H9 (cell line): ENCODE results near the gene SYNE2. TPM values are rescaled to one million over a fixed set of nuclear protein-coding genes. Genes with fewer than 3 reads are reported as not detected.
A peak's percentile ranks its signal among the peaks of the same experiment; 100 is the strongest.

ENCODE experiments used
- DNase-seq: peaks from one replicate; pipeline ENCODE4 v3.0.0-alpha.2; 2017
- H2AFZ ChIP-seq: one replicate; pipeline ENCODE4 v1.6.1; 2013; ENCODE audit warnings: mild to moderate bottlenecking, low read length, control low read depth, moderate library complexity
- H2AK5ac ChIP-seq: 2 replicates; pipeline ENCODE4 v1.6.1; 2013; ENCODE audit warnings: low read length, control low read depth, mixed read lengths; ENCODE audit not compliant: insufficient read length
- H2BK120ac ChIP-seq: one replicate; pipeline ENCODE4 v1.6.1; 2013; ENCODE audit warnings: low read depth, mild to moderate bottlenecking, low read length, control low read depth, inconsistent platforms; ENCODE audit not compliant: poor library complexity, severe bottlenecking
- H2BK12ac ChIP-seq: 2 replicates; pipeline ENCODE4 v1.6.1; 2013; ENCODE audit warnings: low read length, control low read depth, mixed read lengths, low read depth; ENCODE audit not compliant: insufficient read length
- H2BK15ac ChIP-seq: 2 replicates; pipeline ENCODE4 v1.6.1; 2013; ENCODE audit warnings: low read depth, low read length, control low read depth
- H2BK20ac ChIP-seq: one replicate; pipeline ENCODE4 v1.6.1; 2013; ENCODE audit warnings: low read depth, mild to moderate bottlenecking, low read length, control low read depth, inconsistent platforms; ENCODE audit not compliant: poor library complexity, severe bottlenecking
- H2BK5ac ChIP-seq: 2 replicates; pipeline ENCODE4 v1.6.1; 2013; ENCODE audit warnings: low read length, control low read depth, mixed read lengths; ENCODE audit not compliant: insufficient read length
- H3K14ac ChIP-seq: 2 replicates; pipeline ENCODE4 v1.6.1; 2013; ENCODE audit warnings: low read length, control low read depth; ENCODE audit not compliant: insufficient read depth
- H3K18ac ChIP-seq: 2 replicates; pipeline ENCODE4 v1.6.1; 2013; ENCODE audit warnings: low read depth, mild to moderate bottlenecking, mixed read lengths, low read length, control low read depth; ENCODE audit not compliant: insufficient read length
- H3K23ac ChIP-seq: 2 replicates; pipeline ENCODE4 v1.6.1; 2013; ENCODE audit warnings: low read length, control low read depth, mixed read lengths, low read depth; ENCODE audit not compliant: insufficient read length
- H3K23me2 ChIP-seq: 2 replicates; pipeline ENCODE4 v1.6.1; 2013; ENCODE audit warnings: low read depth, mild to moderate bottlenecking, mixed read lengths, low read length, control low read depth; ENCODE audit not compliant: insufficient read length, poor library complexity, severe bottlenecking
- H3K27ac ChIP-seq: 2 replicates; pipeline ENCODE4 v1.5.1; 2013; ENCODE audit warnings: low read length, control low read depth, mixed read lengths, low read depth; ENCODE audit not compliant: insufficient read length
- H3K27me3 ChIP-seq: 2 replicates; pipeline ENCODE4 v1.6.1; 2013; ENCODE audit warnings: low read length, control low read depth, inconsistent platforms; ENCODE audit not compliant: insufficient read depth
- H3K4ac ChIP-seq: 2 replicates; pipeline ENCODE4 v1.6.1; 2013; ENCODE audit warnings: low read depth, mild to moderate bottlenecking, control low read depth, inconsistent platforms, low read length, moderate library complexity
- H3K4me1 ChIP-seq: 2 replicates; pipeline ENCODE4 v1.6.1; 2013; ENCODE audit warnings: low read length, control low read depth, inconsistent platforms; ENCODE audit not compliant: insufficient read depth
- H3K4me2 ChIP-seq: 2 replicates; pipeline ENCODE4 v1.6.1; 2013; ENCODE audit warnings: low read length, control low read depth, mixed read lengths; ENCODE audit not compliant: insufficient read length, insufficient read depth
- H3K56ac ChIP-seq: 2 replicates; pipeline ENCODE4 v1.6.1; 2013; ENCODE audit warnings: low read depth, mild to moderate bottlenecking, mixed read lengths, low read length, control low read depth; ENCODE audit not compliant: insufficient read length
- H3K79me1 ChIP-seq: 2 replicates; pipeline ENCODE4 v1.6.1; 2013; ENCODE audit warnings: low read depth, mild to moderate bottlenecking, moderate library complexity, low read length, control low read depth, inconsistent platforms; ENCODE audit not compliant: insufficient read depth, poor library complexity, severe bottlenecking
- H3K79me2 ChIP-seq: 2 replicates; pipeline ENCODE4 v1.6.1; 2013; ENCODE audit warnings: low read length, control low read depth, inconsistent platforms; ENCODE audit not compliant: insufficient read depth
- H3K9ac ChIP-seq: 2 replicates; pipeline ENCODE4 v1.6.1; 2013; ENCODE audit warnings: low read length, control low read depth, mixed read lengths; ENCODE audit not compliant: insufficient read length; ENCODE audit errors: extremely low read depth
- H3K9me3 ChIP-seq: one replicate; pipeline ENCODE4 v1.6.1; 2013; ENCODE audit warnings: low read depth, low read length, inconsistent platforms; ENCODE audit not compliant: control insufficient read depth
- H3T11ph ChIP-seq: one replicate; pipeline ENCODE4 v1.6.1; 2013; ENCODE audit warnings: mild to moderate bottlenecking, low read length, control low read depth, inconsistent platforms
- H4K20me1 ChIP-seq: one replicate; pipeline ENCODE4 v1.6.1; 2013; ENCODE audit not compliant: control insufficient read depth, insufficient read length, insufficient read depth
- H4K5ac ChIP-seq: 2 replicates; pipeline ENCODE4 v1.6.1; 2013; ENCODE audit warnings: low read depth, mild to moderate bottlenecking, mixed read lengths, low read length, control low read depth; ENCODE audit not compliant: insufficient read length
- H4K8ac ChIP-seq: replicated peaks from 2 replicates; pipeline ENCODE4 v1.6.1; 2013; ENCODE audit warnings: low read length, control low read depth, mixed read lengths, low read depth; ENCODE audit not compliant: insufficient read length
- H4K91ac ChIP-seq: 2 replicates; pipeline ENCODE4 v1.6.1; 2013; ENCODE audit warnings: low read depth, mild to moderate bottlenecking, moderate library complexity, mixed read lengths, low read length, control low read depth; ENCODE audit not compliant: insufficient read length
- H3K27ac Mint-ChIP-seq, 3 experiments: 2 replicates in 2 of 3; 3 replicates in 1 of 3; pipeline ENCODE4 v1.8.0; 2020 to 2021; ENCODE audit warnings: mixed read lengths in 3 of 3, mild to moderate bottlenecking in 1 of 3, moderate library complexity in 1 of 3
- H3K27me3 Mint-ChIP-seq: 2 replicates; pipeline ENCODE4 v1.8.0; 2021; ENCODE audit warnings: low read depth, mild to moderate bottlenecking, moderate library complexity, mixed read lengths
- H3K36me3 Mint-ChIP-seq, 3 experiments: 2 replicates in 2 of 3; 3 replicates in 1 of 3; pipeline ENCODE4 v1.8.0; 2020 to 2021; ENCODE audit warnings: low read depth in 3 of 3, mixed read lengths in 3 of 3; ENCODE audit not compliant: insufficient read depth in 1 of 3
- H3K4me1 Mint-ChIP-seq, 2 experiments: 2 replicates each; pipeline ENCODE4 v1.8.0; 2020; ENCODE audit warnings: mixed read lengths in 2 of 2
- H3K4me3 Mint-ChIP-seq, 2 experiments: 2 replicates in 1 of 2; 3 replicates in 1 of 2; pipeline ENCODE4 v1.8.0; 2020 to 2021; ENCODE audit warnings: mild to moderate bottlenecking in 2 of 2, mixed read lengths in 2 of 2, moderate library complexity in 1 of 2
- H3K9me3 Mint-ChIP-seq, 2 experiments: 2 replicates in 1 of 2; 3 replicates in 1 of 2; pipeline ENCODE4 v1.8.0; 2020; ENCODE audit warnings: mild to moderate bottlenecking in 2 of 2, mixed read lengths in 2 of 2, moderate library complexity in 1 of 2
- CTCF ChIP-seq: fragments of 200-600 bp; sonication (generic); conservative IDR thresholded peaks from 3 replicates; pipeline ENCODE4 v1.8.0; 2021; ENCODE audit warnings: antibody characterized with exemption, mild to moderate bottlenecking
- WGBS: extraction: QIAGEN DNeasy Blood & Tissue Kit; methylation state at CpG from one replicate; pipeline ENCODE4 v1.1.7; 2013; ENCODE audit warnings: missing lambda C conversion rate, low lambda C conversion rate, mixed read lengths; ENCODE audit not compliant: insufficient read length; ENCODE audit errors: extremely low coverage; 5-methylcytosine and 5-hydroxymethylcytosine counted together
- total RNA-seq: library from RNA; stranded (reverse); gene quantifications from 2 replicates; pipeline ENCODE4 v1.2.1, GENCODE V29; 2021

Gene SYNE2
- total RNA-seq, 1 experiment from 2014 or later: 43.3 TPM

- H3K56ac ChIP-seq: no peak overlapping the region
- no peak overlapping the region for H3K9ac ChIP-seq
- H2BK15ac ChIP-seq: no peak overlapping the region
- H3K4ac ChIP-seq: no peak overlapping the region
- no peak for TF ChIP-seq CTCF
- H3K27me3 ChIP-seq: no peaks in the 10 kb centered on the region
- WGBS: no CpG with 5 or more reads among the region's 4 CpGs
- H4K5ac ChIP-seq: no peak overlapping the region
- no peak overlapping the region for H3K23ac ChIP-seq
- peak overlapping the region; percentile 56 to 77 (median 58); a peak in 2 of 7 replicates for H3K27ac Mint-ChIP-seq
- H2BK5ac ChIP-seq: no peak overlapping the region
- no peak overlapping the region for H3K18ac ChIP-seq
- no peak overlapping the region for H3K27ac ChIP-seq
- no peaks in the 10 kb centered on the region for H3K79me2 ChIP-seq
- H4K20me1 ChIP-seq: no peaks in the 10 kb centered on the region
- H3K9me3 ChIP-seq: no peaks in the 10 kb centered on the region
- no peak for DNase-seq
- no peak overlapping the region for H4K8ac ChIP-seq
- H3K23me2 ChIP-seq: no peaks in the 10 kb centered on the region
- H3K4me1 Mint-ChIP-seq: peaks cover 41 to 48% of the 10 kb centered on the region in 2 experiments
- H3K4me3 Mint-ChIP-seq: no peak overlapping the region; a peak in 1 of 5 replicates
- no peak overlapping the region for H2AK5ac ChIP-seq
- H2BK12ac ChIP-seq: no peak overlapping the region
- H3T11ph ChIP-seq: no peak overlapping the region
- H4K91ac ChIP-seq: no peak overlapping the region
- no peaks in the 10 kb centered on the region for H3K27me3 Mint-ChIP-seq
- H3K36me3 Mint-ChIP-seq: peaks cover 7 to 15% (median 12%) of the 10 kb centered on the region in 3 experiments; a peak in 6 of 7 replicates
- H2AFZ ChIP-seq: no peak overlapping the region
- H2BK120ac ChIP-seq: no peak overlapping the region
- H3K14ac ChIP-seq: no peak overlapping the region
- peak overlapping the region; percentile 25 for H3K4me2 ChIP-seq
- no peaks in the 10 kb centered on the region for H3K79me1 ChIP-seq
- no peak overlapping the region for H2BK20ac ChIP-seq
- H3K4me1 ChIP-seq: no peaks in the 10 kb centered on the region; the same call in 1 of the 2 replicates
- H3K9me3 Mint-ChIP-seq: no peaks in the 10 kb centered on the region
Observed at GRCh38 chr14:63951021-63951420, 98.2 kb downstream of the SYNE2 start.
